HG03108 (cell line): ENCODE measurements around the gene APRT.

Experiments used
- ATAC-seq: cut with Tn5 transposase; IDR thresholded peaks from one replicate; pipeline ENCODE4 v1.9.1; 2021; ENCODE audit warnings: moderate library complexity; ENCODE audit not compliant: unreplicated experiment

The APRT gene

GRCh38 chr16:88760424-88761142 is 51.1 kb downstream of the APRT start:
- ATAC-seq, result no peak

- no peak for ATAC-seq
These were observed 51.8 kb downstream of the APRT start for GRCh38 chr16:88759976-88760350.
